ENCODE measurements around the gene PHYHIPL.
"Not testable (repeated sequence)": the region's sequence is repeated elsewhere in the genome, so short reads cannot be mapped to it uniquely, and the experiment has no call there.

PHYHIPL gene

GRCh38 chr10:59212301-59212798, 35.9 kb downstream of the PHYHIPL start:
- no peak for DNase-seq

- no peak for DNase-seq
Measured at GRCh38 chr10:59214160-59214559, 37.7 kb downstream of the PHYHIPL start.

GRCh38 chr10:59216178-59216869, 39.9 kb downstream of the PHYHIPL start:
- no peak for DNase-seq

- no peak for DNase-seq
Measured at GRCh38 chr10:59222788-59223187, 46.3 kb downstream of the PHYHIPL start.

GRCh38 chr10:59223597-59223996, 47.2 kb downstream of the PHYHIPL start:
- DNase-seq, result not testable (repeated sequence)

GRCh38 chr10:59225211-59225610, 48.8 kb downstream of the PHYHIPL start:
- DNase-seq, result no peak

GRCh38 chr10:59227136-59227673, 50.8 kb downstream of the PHYHIPL start:
- DNase-seq, result no peak

GRCh38 chr10:59229441-59229840, 53.0 kb downstream of the PHYHIPL start:
- no peak for DNase-seq

GRCh38 chr10:59234194-59234593, 57.8 kb downstream of the PHYHIPL start:
- DNase-seq, result no peak

- no peak for DNase-seq
Measured at GRCh38 chr10:59234816-59235429, 58.5 kb downstream of the PHYHIPL start.

GRCh38 chr10:59236064-59236697, 59.7 kb downstream of the PHYHIPL start:
- DNase-seq, result no peak

- DNase-seq, result no peak
Measured at GRCh38 chr10:59237775-59238174, 61.3 kb downstream of the PHYHIPL start.

GRCh38 chr10:59239108-59239507, 62.7 kb downstream of the PHYHIPL start:
- not testable (repeated sequence) for DNase-seq

- DNase-seq, result no peak
Measured at GRCh38 chr10:59240582-59241183, 64.2 kb downstream of the PHYHIPL start.

- no peak for DNase-seq
Measured at GRCh38 chr10:59242057-59242456, 65.6 kb downstream of the PHYHIPL start.

GRCh38 chr10:59242991-59243390, 66.5 kb downstream of the PHYHIPL start:
- no peak for DNase-seq

GRCh38 chr10:59243611-59244195, 67.3 kb downstream of the PHYHIPL start:
- no peak for DNase-seq

GRCh38 chr10:59244871-59245270, 68.4 kb downstream of the PHYHIPL start:
- no peak for DNase-seq

- no peak for DNase-seq
Measured at GRCh38 chr10:59245686-59246085, 69.2 kb downstream of the PHYHIPL start.

GRCh38 chr10:59252491-59252890, 76.0 kb downstream of the PHYHIPL start:
- no peak for DNase-seq

GRCh38 chr10:59255463-59255862, 79.0 kb downstream of the PHYHIPL start:
- DNase-seq, result no peak

GRCh38 chr10:59257224-59257623, 80.8 kb downstream of the PHYHIPL start:
- DNase-seq, result no peak

GRCh38 chr10:59258890-59259289, 82.4 kb downstream of the PHYHIPL start:
- DNase-seq, result no peak

Data from activated CD8-positive, alpha-beta memory T cell treated with anti-CD3 and anti-CD28 coated beads, Interleukin-2, amount 50 U/mL, for 4 hours (primary cell).